NCI-H2029 treated with DMSO at 0.1 percent for 48 hours (cell line): Measurements from ENCODE around the gene CRACDL.

Source experiments
- DNase-seq: peaks from one replicate; lab custom pipeline; 2025; lab: John Stamatoyannopoulos, UW

The CRACDL gene

GRCh38 chr2:98926601-98927000 is 9.4 kb downstream of the CRACDL start:
- no peak for DNase-seq

- DNase-seq = no peak
Observed at GRCh38 chr2:98924910-98925309, 11.1 kb downstream of the CRACDL start.

GRCh38 chr2:98924038-98924830 is 11.8 kb downstream of the CRACDL start:
- DNase-seq = no peak

GRCh38 chr2:98923244-98923940 is 12.6 kb downstream of the CRACDL start:
- no peak for DNase-seq

GRCh38 chr2:98921062-98921461 is 15.0 kb downstream of the CRACDL start:
- no peak for DNase-seq

- DNase-seq = no peak
Observed at GRCh38 chr2:98917031-98917471, 19.0 kb downstream of the CRACDL start.

GRCh38 chr2:98915751-98916358 is 20.2 kb downstream of the CRACDL start:
- DNase-seq = no peak

GRCh38 chr2:98914713-98915580 is 21.1 kb downstream of the CRACDL start:
- DNase-seq = peak; percentile 59

- DNase-seq = peak; percentile 91
Observed at GRCh38 chr2:98913916-98914712, 21.9 kb downstream of the CRACDL start.

GRCh38 chr2:98912957-98913915 is 22.8 kb downstream of the CRACDL start:
- DNase-seq = peak; percentile 53

GRCh38 chr2:98912221-98912851 is 23.7 kb downstream of the CRACDL start:
- peak; percentile 79 for DNase-seq

GRCh38 chr2:98911376-98912154 is 24.5 kb downstream of the CRACDL start:
- DNase-seq = no peak

- no peak for DNase-seq
Observed at GRCh38 chr2:98911126-98911375, 25.0 kb downstream of the CRACDL start.

- DNase-seq = no peak
Observed at GRCh38 chr2:98910349-98911125, 25.5 kb downstream of the CRACDL start.

GRCh38 chr2:98909317-98910211 is 26.5 kb downstream of the CRACDL start:
- peak; percentile 98 for DNase-seq

- no peak for DNase-seq
Observed at GRCh38 chr2:98908931-98909316, 27.1 kb downstream of the CRACDL start.
